ENCODE measurements around the gene PAGE2. TPM values are rescaled to one million over a fixed set of nuclear protein-coding genes. Genes with fewer than 3 reads are reported as not detected.
"Not testable (repeated sequence)": the region's sequence is repeated elsewhere in the genome, so short reads cannot be mapped to it uniquely, and the experiment has no call there.

Gene PAGE2
- total and polyA plus RNA-seq, 2 donors (not counting 3 experiments of a cell fraction or from before 2014, with no cell fraction given), result not detected

DNA sequence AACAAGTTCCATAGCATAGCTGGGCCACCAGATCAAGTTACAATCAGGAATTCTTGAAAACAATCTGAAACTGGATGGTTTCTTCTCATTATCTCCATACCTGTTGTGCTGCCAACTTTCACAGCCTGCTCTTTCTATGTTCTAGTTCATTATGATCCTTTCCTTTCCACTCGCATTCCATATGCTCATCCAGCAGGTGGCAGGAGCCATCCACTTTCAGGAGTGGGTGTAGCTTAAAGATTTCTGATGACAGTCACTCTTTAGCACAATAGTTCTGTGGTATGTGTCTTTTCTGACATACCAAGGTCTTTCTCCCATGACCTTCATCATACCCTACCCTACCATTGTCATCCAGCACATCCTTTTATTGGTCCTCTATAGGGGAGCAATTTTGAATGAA lies 46.4 kb downstream of the PAGE2 start:
- dilution Hi-C loops (cut with MboI; ENCODE audit: extremely low pct_ligation_motif_present, low sequenced_read_pairs), result no loop called here
- Histone ChIP-seq H2AFZ (ENCODE audit: low read depth, low read length) (no peak overlapping the region), H3K9me1 (replicated peaks; ENCODE audit: control insufficient read depth, extremely low read depth, insufficient read depth, low read length) (no peaks in the 10 kb centered on the region), H3K79me2 (ENCODE audit: control insufficient read depth, insufficient read depth, low read length) (no peaks in the 10 kb centered on the region), H3K27ac (ENCODE audit: insufficient read depth, low read depth, low read length) (no peak overlapping the region), H3K4me2 (ENCODE audit: insufficient read depth, low read length) (no peak overlapping the region), H3K27me3 (ENCODE audit: control insufficient read depth in 2 of 2, insufficient read depth in 2 of 2, low read length in 2 of 2) (no peaks in the 10 kb centered on the region), H3K9ac (replicated peaks; ENCODE audit: extremely low read depth, insufficient read depth, low read length) (no peak overlapping the region), H3K9me3 (replicated peaks; ENCODE audit: control insufficient read depth, insufficient read depth, low read length) (no peaks in the 10 kb centered on the region), H3K4me3 (replicated peaks in 1 of 3; ENCODE audit: insufficient read depth in 1 of 3, low read depth in 1 of 3, low read length in 3 of 3) (no peak overlapping the region), H4K20me1 (replicated peaks; ENCODE audit: control insufficient read depth, extremely low read depth, insufficient read depth, low read length) (no peaks in the 10 kb centered on the region), H3K36me3 (ENCODE audit: control insufficient read depth in 2 of 2, extremely low read depth in 1 of 2, insufficient read depth in 2 of 2, low read length in 2 of 2) (no peaks in the 10 kb centered on the region), H3K4me1 (ENCODE audit: control insufficient read depth, extremely low read depth, insufficient read depth, low read length) (no peaks in the 10 kb centered on the region)
- TF ChIP-seq, protein P1, sequence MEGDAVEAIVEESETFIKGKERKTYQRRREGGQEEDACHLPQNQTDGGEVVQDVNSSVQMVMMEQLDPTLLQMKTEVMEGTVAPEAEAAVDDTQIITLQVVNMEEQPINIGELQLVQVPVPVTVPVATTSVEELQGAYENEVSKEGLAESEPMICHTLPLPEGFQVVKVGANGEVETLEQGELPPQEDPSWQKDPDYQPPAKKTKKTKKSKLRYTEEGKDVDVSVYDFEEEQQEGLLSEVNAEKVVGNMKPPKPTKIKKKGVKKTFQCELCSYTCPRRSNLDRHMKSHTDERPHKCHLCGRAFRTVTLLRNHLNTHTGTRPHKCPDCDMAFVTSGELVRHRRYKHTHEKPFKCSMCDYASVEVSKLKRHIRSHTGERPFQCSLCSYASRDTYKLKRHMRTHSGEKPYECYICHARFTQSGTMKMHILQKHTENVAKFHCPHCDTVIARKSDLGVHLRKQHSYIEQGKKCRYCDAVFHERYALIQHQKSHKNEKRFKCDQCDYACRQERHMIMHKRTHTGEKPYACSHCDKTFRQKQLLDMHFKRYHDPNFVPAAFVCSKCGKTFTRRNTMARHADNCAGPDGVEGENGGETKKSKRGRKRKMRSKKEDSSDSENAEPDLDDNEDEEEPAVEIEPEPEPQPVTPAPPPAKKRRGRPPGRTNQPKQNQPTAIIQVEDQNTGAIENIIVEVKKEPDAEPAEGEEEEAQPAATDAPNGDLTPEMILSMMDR (IDR thresholded peaks at IDR 0.05; ENCODE audit: extremely low read depth in 1 of 2, insufficient read depth in 1 of 2, low read depth in 1 of 2, low read length in 2 of 2), result peak; percentile 35 to 37
- TF ChIP-seq EZH2 (IDR thresholded peaks at IDR 0.05; ENCODE audit: borderline replicate concordance, low read depth, low read length, severe bottlenecking), result no peak
- no TSS peak for BruUV-seq (replicated peaks)
- CTCF ChIA-PET, result interaction anchor here (0.7 to 3.8 kb wide), 11 partner anchors 8 to 1598 kb away, joined by 3 to 61 read pairs (median 4); partner anchors contain the start of gene RRAGB
- DNase-seq (ENCODE audit: low read depth, low spot score) (peak; percentile 59), FAIRE-seq (peak; percentile 82)
- POLR2A ChIA-PET, result no interaction called here
- intact Hi-C loops (cut with micrococcal nuclease), result loop anchor here (1.0 to 5.0 kb wide), 3 partner anchors 25 to 582 kb away; partner anchors contain the start of gene RRAGB

DNA sequence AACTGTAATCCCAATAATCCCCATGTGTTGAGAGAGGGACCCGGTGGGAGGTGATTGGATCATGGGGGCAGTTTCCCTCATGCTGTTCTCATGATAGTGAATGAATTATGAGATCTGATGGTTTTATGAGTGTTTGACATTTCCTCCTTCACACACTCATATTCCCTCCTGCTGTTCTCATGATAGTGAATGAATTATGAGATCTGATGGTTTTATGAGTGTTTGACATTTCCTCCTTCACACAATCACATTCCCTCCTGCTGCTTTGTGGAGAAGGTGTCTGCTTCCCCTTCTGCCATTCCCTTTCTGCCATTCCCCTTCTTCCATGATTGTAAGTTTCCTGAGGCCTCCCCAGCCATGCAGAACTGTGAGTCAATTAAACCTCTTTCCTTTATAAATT lies 52.0 kb downstream of the PAGE2 start:
- H3K27me3 ChIP-seq (ENCODE audit: control insufficient read depth in 2 of 2, insufficient read depth in 2 of 2, low read length in 2 of 2); H3K79me2 ChIP-seq (ENCODE audit: control insufficient read depth, insufficient read depth, low read length); H3K9ac ChIP-seq (replicated peaks; ENCODE audit: extremely low read depth, insufficient read depth, low read length); CTCF ChIA-PET; intact Hi-C loops (cut with micrococcal nuclease); H3K9me1 ChIP-seq (replicated peaks; ENCODE audit: control insufficient read depth, extremely low read depth, insufficient read depth, low read length); H4K20me1 ChIP-seq (replicated peaks; ENCODE audit: control insufficient read depth, extremely low read depth, insufficient read depth, low read length); POLR2A ChIA-PET; H3K36me3 ChIP-seq (ENCODE audit: control insufficient read depth in 2 of 2, extremely low read depth in 1 of 2, insufficient read depth in 2 of 2, low read length in 2 of 2); dilution Hi-C loops (cut with MboI; ENCODE audit: extremely low pct_ligation_motif_present, low sequenced_read_pairs); H3K9me3 ChIP-seq (replicated peaks; ENCODE audit: control insufficient read depth, insufficient read depth, low read length); BruUV-seq (replicated peaks); FAIRE-seq; H3K4me1 ChIP-seq (ENCODE audit: control insufficient read depth, extremely low read depth, insufficient read depth, low read length); H3K27ac ChIP-seq (ENCODE audit: insufficient read depth, low read depth, low read length); H2AFZ ChIP-seq (ENCODE audit: low read depth, low read length); H3K4me3 ChIP-seq (replicated peaks in 1 of 3; ENCODE audit: insufficient read depth in 1 of 3, low read depth in 1 of 3, low read length in 3 of 3); H3K4me2 ChIP-seq (ENCODE audit: insufficient read depth, low read length): not testable (repeated sequence)
- peak; percentile 1 for DNase-seq (ENCODE audit: low read depth, low spot score)

Other genes with a start within 250 kb of the PAGE2 start
- 13.6 and 21.9 TPM in 2 replicates for gene TRO, start 168.2 kb upstream of the PAGE2 start, total RNA-seq
- 34.7 TPM in 2 replicates for gene TRO, start 168.2 kb upstream of the PAGE2 start, polyA plus RNA-seq
- gene PFKFB1, start 94.8 kb upstream of the PAGE2 start, total RNA-seq, result 0.16 and 0.20 TPM in 2 replicates
- 0.16 and 0.18 TPM in 2 replicates for gene PFKFB1, start 94.8 kb upstream of the PAGE2 start, polyA plus RNA-seq
- gene APEX2, start 88.7 kb upstream of the PAGE2 start, total RNA-seq, result 22.7 and 26.6 TPM in 2 replicates
- 54.1 and 55.9 TPM in 2 replicates for gene APEX2, start 88.7 kb upstream of the PAGE2 start, polyA plus RNA-seq
- not detected in 2 replicates for gene ALAS2, start 58.0 kb upstream of the PAGE2 start, total RNA-seq
- gene ALAS2, start 58.0 kb upstream of the PAGE2 start, polyA plus RNA-seq, result not detected in 2 replicates
- gene PAGE2B, start 14.0 kb upstream of the PAGE2 start, total RNA-seq, result not detected in 2 replicates
- gene PAGE2B, start 14.0 kb upstream of the PAGE2 start, polyA plus RNA-seq, result not detected in 2 replicates
- not detected in 2 replicates for gene PAGE5, start 131.3 kb downstream of the PAGE2 start, total RNA-seq
- not detected in 2 replicates for gene PAGE5, start 131.3 kb downstream of the PAGE2 start, polyA plus RNA-seq
- gene PAGE3, start 175.9 kb downstream of the PAGE2 start, total RNA-seq, result not detected in 2 replicates
- gene PAGE3, start 175.9 kb downstream of the PAGE2 start, polyA plus RNA-seq, result not detected in 2 replicates

Data from endothelial cell of umbilical vein (primary cell).